SU-DHL-6 (cell line): ENCODE data around the gene TMEM37.

Experiments used
- EZH2phosphoT487 ChIP-seq: fragments of 200-600 bp; sonication (generic), shearing (Covaris generic); conservative IDR thresholded peaks from 2 replicates; pipeline ENCODE4 v1.6.1; 2018; ENCODE audit warnings: mild to moderate bottlenecking, antibody characterized with exemption, low read length, moderate library complexity, mixed read lengths
- TF ChIP-seq, protein P1 (sequence below): fragments of 200-600 bp; sonication (generic); IDR thresholded peaks from one replicate; pipeline ENCODE4 v1.5.1; 2017; ENCODE audit warnings: antibody characterized with exemption, mild to moderate bottlenecking, low read length, moderate library complexity; ENCODE audit not compliant: insufficient read depth, poor library complexity, severe bottlenecking

DNA sequence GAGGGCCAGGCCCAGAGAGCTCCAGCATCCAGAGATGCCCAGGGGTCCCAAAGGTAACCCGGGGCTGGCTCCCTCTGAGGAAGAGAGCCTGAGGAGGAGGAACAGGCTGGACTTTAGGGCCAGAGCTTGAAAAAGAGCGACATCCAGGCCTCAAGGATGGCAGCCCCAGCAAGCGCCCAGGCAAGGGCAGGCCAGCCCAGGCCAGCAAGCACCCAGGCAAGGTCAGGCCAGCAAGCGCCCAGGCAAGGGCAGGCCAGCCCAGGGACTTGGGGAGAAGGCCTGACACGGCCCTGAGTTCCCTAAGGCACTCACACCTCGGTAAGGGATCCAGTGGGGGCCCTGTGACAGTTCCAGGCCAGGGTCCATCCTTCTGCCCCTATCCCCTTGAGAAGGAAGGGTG lies 34.5 kb upstream of the TMEM37 start:
- TF ChIP-seq, protein P1, sequence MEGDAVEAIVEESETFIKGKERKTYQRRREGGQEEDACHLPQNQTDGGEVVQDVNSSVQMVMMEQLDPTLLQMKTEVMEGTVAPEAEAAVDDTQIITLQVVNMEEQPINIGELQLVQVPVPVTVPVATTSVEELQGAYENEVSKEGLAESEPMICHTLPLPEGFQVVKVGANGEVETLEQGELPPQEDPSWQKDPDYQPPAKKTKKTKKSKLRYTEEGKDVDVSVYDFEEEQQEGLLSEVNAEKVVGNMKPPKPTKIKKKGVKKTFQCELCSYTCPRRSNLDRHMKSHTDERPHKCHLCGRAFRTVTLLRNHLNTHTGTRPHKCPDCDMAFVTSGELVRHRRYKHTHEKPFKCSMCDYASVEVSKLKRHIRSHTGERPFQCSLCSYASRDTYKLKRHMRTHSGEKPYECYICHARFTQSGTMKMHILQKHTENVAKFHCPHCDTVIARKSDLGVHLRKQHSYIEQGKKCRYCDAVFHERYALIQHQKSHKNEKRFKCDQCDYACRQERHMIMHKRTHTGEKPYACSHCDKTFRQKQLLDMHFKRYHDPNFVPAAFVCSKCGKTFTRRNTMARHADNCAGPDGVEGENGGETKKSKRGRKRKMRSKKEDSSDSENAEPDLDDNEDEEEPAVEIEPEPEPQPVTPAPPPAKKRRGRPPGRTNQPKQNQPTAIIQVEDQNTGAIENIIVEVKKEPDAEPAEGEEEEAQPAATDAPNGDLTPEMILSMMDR: no peak
- no peak for TF ChIP-seq EZH2phosphoT487
